HepG2 (cell line): ENCODE measurements around the gene STK32C. TPM values are rescaled to one million over a fixed set of nuclear protein-coding genes. Genes with fewer than 3 reads are reported as not detected.
A peak's percentile ranks its signal among the peaks of the same experiment; 100 is the strongest.

Source experiments
- CHCHD3 ChIP-seq: sonication (generic); formaldehyde crosslinking; IDR thresholded peaks from 2 replicates; pipeline ENCODE4 v1.8.0; 2022; ENCODE audit warnings: mild to moderate bottlenecking, missing genetic modification reagents, moderate library complexity
- CHD2 ChIP-seq: IDR thresholded peaks from 2 replicates; pipeline ENCODE4 v1.6.1; 2011; ENCODE audit warnings: low read depth, low read length, improper control_type of control experiment
- HNF4A ChIP-seq: sonication (generic); formaldehyde crosslinking; IDR thresholded peaks from 2 replicates; pipeline ENCODE4 v1.4.0; 2020; ENCODE audit warnings: missing genetic modification reagents
- HNRNPL ChIP-seq: fragments of 200-400 bp; formaldehyde crosslinking; IDR thresholded peaks from 2 replicates; pipeline ENCODE4 v1.6.1; 2017; ENCODE audit warnings: mild to moderate bottlenecking, low read depth, low read length
- LCORL ChIP-seq, 2 experiments: fragments of 450-650 bp in 1 of 2; sonication (generic) in 1 of 2; formaldehyde crosslinking in 1 of 2; IDR thresholded peaks; 2 replicates each; pipeline versions ENCODE4 v1.5.0 to v1.6.1; 2017 to 2020; ENCODE audit warnings: antibody characterized with exemption in 1 of 2, missing genetic modification reagents in 1 of 2
- MBD4 ChIP-seq: IDR thresholded peaks from 2 replicates; pipeline ENCODE4 v1.6.1; 2012; ENCODE audit warnings: low read length, inconsistent platforms, borderline replicate concordance
- NR2C2 ChIP-seq: sonication (generic); formaldehyde crosslinking; IDR thresholded peaks from 2 replicates; pipeline ENCODE4 v1.4.0; 2020; ENCODE audit warnings: missing genetic modification reagents, mild to moderate bottlenecking, moderate library complexity, borderline replicate concordance
- NR2F1 ChIP-seq, 2 experiments: fragments of 450-650 bp in 1 of 2; formaldehyde crosslinking in 1 of 2; IDR thresholded peaks; 2 replicates each; pipeline versions ENCODE4 v1.5.0 to v1.6.1; 2016 to 2020; ENCODE audit warnings: mild to moderate bottlenecking in 1 of 2, missing compliant biosample characterization in 1 of 2, missing genetic modification reagents in 1 of 2, moderate library complexity in 1 of 2
- SRF ChIP-seq: IDR thresholded peaks from 2 replicates; pipeline ENCODE4 v1.6.1; 2011; ENCODE audit warnings: mild to moderate bottlenecking, low read depth, low read length, moderate library complexity
- ZNF138 ChIP-seq: sonication (generic); formaldehyde crosslinking; IDR thresholded peaks from 2 replicates; pipeline ENCODE4 v1.5.0; 2020; ENCODE audit warnings: mild to moderate bottlenecking, low read depth, missing genetic modification reagents
- ZNF230 ChIP-seq: sonication (generic); formaldehyde crosslinking; IDR thresholded peaks from 2 replicates; pipeline ENCODE4 v1.4.0; 2020; ENCODE audit warnings: mild to moderate bottlenecking, missing genetic modification reagents
- ZNF652 ChIP-seq: IDR thresholded peaks from 2 replicates; pipeline ENCODE4 v1.6.1; 2016; ENCODE audit warnings: low read depth, borderline replicate concordance
- ZNF841 ChIP-seq: sonication (generic); formaldehyde crosslinking; IDR thresholded peaks from 2 replicates; pipeline ENCODE4 v1.8.1; 2023; ENCODE audit warnings: missing genetic modification reagents, borderline replicate concordance
- ZSCAN22 ChIP-seq: sonication (generic); formaldehyde crosslinking; IDR thresholded peaks from 2 replicates; pipeline ENCODE4 v1.4.0; 2020; ENCODE audit warnings: mild to moderate bottlenecking, missing genetic modification reagents
- polyA plus RNA-seq, 8 experiments: library from polyadenylated mRNA; depleted of rRNA in 3 of 8; stranded (reverse) in 7 of 8; unstranded in 1 of 8; fragments of >200 nt; fragmentation: Illumina TruSeq in 4 of 8; extraction: Trizol in 4 of 8; gene quantifications; 2 replicates each; pipeline versions ENCODE4 v1.2.1 to v1.2.3, GENCODE V29; 2011 to 2016; ENCODE audit warnings: low read depth in 4 of 8, missing spikeins in 1 of 8, mixed read lengths in 1 of 8; ENCODE audit not compliant: insufficient read depth in 1 of 8
- total RNA-seq, 5 experiments: library from RNA; depleted of rRNA; stranded (reverse); fragments of >200 nt; fragmentation: Illumina TruSeq; extraction: Trizol; gene quantifications; 2 replicates each; pipeline ENCODE4 v1.2.3, GENCODE V29; 2016; ENCODE audit warnings: low read depth in 1 of 5
- TF ChIP-seq, protein P1 (sequence below): sonication (generic); formaldehyde crosslinking; IDR thresholded peaks from 2 replicates; pipeline ENCODE4 v1.4.0; 2020; ENCODE audit warnings: missing genetic modification reagents
- TF ChIP-seq, protein P2 (sequence below): sonication (generic); formaldehyde crosslinking; IDR thresholded peaks from 2 replicates; pipeline ENCODE4 v1.5.1; 2020; ENCODE audit warnings: missing genetic modification reagents, mild to moderate bottlenecking, borderline replicate concordance
- TF ChIP-seq, protein P3 (sequence below): sonication (generic); formaldehyde crosslinking; IDR thresholded peaks from 2 replicates; pipeline ENCODE4 v1.4.0; 2020; ENCODE audit warnings: missing genetic modification reagents, borderline replicate concordance

STK32C gene
- total and polyA plus RNA-seq, 2 of the 13 experiments (the other 11 are each of a cell fraction or from before 2014, with no cell fraction given) = 10.9 to 19.4 TPM

DNA sequence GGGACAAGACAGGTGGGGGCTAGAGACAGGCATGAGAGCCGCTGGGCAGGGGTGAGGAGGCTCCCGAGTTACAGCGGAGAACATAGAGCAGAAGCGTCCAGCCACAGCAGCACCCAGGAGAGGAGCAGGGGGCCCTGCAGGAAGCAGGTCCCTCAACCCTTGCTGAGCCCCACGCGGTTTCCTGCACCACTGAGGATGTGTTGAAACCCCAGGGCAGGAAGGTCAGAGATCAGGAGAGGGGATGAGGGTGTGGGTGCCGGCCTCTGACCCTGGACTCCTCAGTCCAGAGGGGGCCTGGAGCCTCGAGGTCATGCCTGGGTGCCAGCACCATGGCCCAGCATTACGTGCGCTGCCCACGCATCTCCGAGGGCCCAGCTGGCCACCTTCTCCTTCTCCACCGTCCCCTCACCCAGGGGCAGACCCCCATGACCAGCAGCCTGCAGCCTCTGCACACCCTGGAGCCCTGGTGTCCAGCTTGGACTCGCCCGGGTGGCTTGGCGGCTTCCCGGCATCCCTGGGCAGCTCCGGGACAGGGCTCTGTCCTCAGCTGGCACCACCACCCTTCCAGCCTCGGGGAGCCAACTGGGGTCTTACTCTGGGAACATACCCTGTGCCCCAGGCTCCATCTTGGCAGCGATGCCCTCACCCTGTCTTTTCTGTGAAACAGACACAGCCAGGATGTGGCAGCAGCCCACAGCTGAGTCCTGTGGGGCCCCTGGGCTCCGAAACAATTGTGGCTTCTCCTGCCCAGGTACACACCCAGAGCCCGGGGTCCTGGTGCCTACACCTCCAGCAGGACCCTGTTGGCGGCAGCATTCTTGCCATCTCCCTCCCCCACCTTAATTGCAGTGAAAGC lies 52.0 kb downstream of the STK32C start (continued):
- TF ChIP-seq, protein P1, sequence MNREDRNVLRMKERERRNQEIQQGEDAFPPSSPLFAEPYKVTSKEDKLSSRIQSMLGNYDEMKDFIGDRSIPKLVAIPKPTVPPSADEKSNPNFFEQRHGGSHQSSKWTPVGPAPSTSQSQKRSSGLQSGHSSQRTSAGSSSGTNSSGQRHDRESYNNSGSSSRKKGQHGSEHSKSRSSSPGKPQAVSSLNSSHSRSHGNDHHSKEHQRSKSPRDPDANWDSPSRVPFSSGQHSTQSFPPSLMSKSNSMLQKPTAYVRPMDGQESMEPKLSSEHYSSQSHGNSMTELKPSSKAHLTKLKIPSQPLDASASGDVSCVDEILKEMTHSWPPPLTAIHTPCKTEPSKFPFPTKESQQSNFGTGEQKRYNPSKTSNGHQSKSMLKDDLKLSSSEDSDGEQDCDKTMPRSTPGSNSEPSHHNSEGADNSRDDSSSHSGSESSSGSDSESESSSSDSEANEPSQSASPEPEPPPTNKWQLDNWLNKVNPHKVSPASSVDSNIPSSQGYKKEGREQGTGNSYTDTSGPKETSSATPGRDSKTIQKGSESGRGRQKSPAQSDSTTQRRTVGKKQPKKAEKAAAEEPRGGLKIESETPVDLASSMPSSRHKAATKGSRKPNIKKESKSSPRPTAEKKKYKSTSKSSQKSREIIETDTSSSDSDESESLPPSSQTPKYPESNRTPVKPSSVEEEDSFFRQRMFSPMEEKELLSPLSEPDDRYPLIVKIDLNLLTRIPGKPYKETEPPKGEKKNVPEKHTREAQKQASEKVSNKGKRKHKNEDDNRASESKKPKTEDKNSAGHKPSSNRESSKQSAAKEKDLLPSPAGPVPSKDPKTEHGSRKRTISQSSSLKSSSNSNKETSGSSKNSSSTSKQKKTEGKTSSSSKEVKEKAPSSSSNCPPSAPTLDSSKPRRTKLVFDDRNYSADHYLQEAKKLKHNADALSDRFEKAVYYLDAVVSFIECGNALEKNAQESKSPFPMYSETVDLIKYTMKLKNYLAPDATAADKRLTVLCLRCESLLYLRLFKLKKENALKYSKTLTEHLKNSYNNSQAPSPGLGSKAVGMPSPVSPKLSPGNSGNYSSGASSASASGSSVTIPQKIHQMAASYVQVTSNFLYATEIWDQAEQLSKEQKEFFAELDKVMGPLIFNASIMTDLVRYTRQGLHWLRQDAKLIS = no peak
- TF ChIP-seq ZSCAN22 (CRISPR knock-in tag) (no peak), ZNF138 (no peak), NR2F1 (CRISPR knock-in tag; IDR thresholded peaks at IDR 0.05) (peak in 1 of 2 experiments; percentile 63; a peak in 2 of 4 replicates), NR2C2 (CRISPR knock-in tag) (peak; percentile 60; the same call in 1 of the 2 replicates), CHD2 (no peak), ZNF652 (no peak), ZNF230 (CRISPR knock-in tag) (no peak), CHCHD3 (CRISPR knock-in tag) (no peak), SRF (no peak), ZNF841 (no peak), HNF4A (CRISPR knock-in tag) (peak; percentile 47; the same call in 1 of the 2 replicates), LCORL (IDR thresholded peaks at IDR 0.05) (no peak), LCORL (CRISPR knock-in tag; IDR thresholded peaks at IDR 0.05) (no peak), MBD4 (no peak), HNRNPL (0 out of 2 replicates have a peak, but pooled peaks have one; percentile 20)
- TF ChIP-seq, protein P2, sequence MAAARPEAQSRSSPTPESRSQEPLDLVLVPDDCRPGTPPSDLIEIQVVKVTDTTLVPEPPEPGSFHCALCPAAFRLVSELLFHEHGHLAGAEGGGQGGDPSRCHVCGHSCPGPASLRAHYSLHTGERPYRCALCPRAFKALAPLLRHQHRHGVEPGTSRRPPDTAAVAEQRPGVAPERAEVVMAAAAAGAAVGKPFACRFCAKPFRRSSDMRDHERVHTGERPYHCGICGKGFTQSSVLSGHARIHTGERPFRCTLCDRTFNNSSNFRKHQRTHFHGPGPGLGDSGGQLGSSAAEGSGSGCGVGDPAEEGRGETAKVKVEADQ (CRISPR knock-in tag) = no peak
- TF ChIP-seq, protein P3, sequence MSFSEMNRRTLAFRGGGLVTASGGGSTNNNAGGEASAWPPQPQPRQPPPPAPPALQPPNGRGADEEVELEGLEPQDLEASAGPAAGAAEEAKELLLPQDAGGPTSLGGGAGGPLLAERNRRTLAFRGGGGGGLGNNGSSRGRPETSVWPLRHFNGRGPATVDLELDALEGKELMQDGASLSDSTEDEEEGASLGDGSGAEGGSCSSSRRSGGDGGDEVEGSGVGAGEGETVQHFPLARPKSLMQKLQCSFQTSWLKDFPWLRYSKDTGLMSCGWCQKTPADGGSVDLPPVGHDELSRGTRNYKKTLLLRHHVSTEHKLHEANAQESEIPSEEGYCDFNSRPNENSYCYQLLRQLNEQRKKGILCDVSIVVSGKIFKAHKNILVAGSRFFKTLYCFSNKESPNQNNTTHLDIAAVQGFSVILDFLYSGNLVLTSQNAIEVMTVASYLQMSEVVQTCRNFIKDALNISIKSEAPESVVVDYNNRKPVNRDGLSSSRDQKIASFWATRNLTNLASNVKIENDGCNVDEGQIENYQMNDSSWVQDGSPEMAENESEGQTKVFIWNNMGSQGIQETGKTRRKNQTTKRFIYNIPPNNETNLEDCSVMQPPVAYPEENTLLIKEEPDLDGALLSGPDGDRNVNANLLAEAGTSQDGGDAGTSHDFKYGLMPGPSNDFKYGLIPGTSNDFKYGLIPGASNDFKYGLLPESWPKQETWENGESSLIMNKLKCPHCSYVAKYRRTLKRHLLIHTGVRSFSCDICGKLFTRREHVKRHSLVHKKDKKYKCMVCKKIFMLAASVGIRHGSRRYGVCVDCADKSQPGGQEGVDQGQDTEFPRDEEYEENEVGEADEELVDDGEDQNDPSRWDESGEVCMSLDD = no peak
